DND-41 (cell line): ENCODE data around the gene BMP2K.

Source experiments
- EZH2 ChIP-seq: IDR thresholded peaks from 3 replicates; pipeline ENCODE4 v1.6.1; 2012; ENCODE audit warnings: borderline replicate concordance, low read depth, mild to moderate bottlenecking, moderate library complexity, low read length, inconsistent platforms; ENCODE audit not compliant: severe bottlenecking
- TF ChIP-seq, protein P1 (sequence below): IDR thresholded peaks from 2 replicates; pipeline ENCODE4 v1.5.1; 2012; ENCODE audit warnings: borderline replicate concordance, low read length, moderate library complexity, mild to moderate bottlenecking; ENCODE audit not compliant: poor library complexity, severe bottlenecking; ENCODE audit errors: extremely low read depth

DNA sequence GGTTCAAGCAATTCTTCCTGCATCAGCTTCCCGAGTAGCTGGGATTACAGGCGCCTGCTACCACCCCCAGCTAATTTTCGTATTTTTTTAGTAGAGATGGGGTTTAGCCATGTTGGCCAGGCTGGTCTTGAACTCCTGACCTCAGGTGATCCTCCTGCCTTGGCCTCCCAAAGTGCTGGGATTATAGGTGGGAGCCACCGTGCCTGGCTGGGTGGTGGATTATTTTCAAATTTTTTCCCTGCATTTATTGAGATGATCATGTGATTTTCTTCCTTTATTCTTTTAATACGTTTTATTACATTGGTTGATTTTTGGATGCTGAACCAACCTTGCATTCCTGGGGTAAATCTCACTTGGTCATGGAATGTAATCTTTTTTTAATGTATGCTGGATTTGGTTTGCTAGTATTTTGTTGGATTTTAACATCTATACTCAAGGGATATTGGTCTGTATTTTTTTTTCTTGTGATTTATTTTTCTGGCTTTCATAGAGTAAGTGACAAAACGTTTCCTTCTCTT, 30.9 kb downstream of the BMP2K start:
- TF ChIP-seq, protein P1, sequence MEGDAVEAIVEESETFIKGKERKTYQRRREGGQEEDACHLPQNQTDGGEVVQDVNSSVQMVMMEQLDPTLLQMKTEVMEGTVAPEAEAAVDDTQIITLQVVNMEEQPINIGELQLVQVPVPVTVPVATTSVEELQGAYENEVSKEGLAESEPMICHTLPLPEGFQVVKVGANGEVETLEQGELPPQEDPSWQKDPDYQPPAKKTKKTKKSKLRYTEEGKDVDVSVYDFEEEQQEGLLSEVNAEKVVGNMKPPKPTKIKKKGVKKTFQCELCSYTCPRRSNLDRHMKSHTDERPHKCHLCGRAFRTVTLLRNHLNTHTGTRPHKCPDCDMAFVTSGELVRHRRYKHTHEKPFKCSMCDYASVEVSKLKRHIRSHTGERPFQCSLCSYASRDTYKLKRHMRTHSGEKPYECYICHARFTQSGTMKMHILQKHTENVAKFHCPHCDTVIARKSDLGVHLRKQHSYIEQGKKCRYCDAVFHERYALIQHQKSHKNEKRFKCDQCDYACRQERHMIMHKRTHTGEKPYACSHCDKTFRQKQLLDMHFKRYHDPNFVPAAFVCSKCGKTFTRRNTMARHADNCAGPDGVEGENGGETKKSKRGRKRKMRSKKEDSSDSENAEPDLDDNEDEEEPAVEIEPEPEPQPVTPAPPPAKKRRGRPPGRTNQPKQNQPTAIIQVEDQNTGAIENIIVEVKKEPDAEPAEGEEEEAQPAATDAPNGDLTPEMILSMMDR = no peak
- TF ChIP-seq EZH2 = no peak
